Thyroid gland (tissue), 4 donors: Measurements from ENCODE around the gene ANKRD36C. TPM values are rescaled to one million over a fixed set of nuclear protein-coding genes. Genes with fewer than 3 reads are reported as not detected.
A peak's percentile ranks its signal among the peaks of the same experiment; 100 is the strongest.
"Not testable (repeated sequence)": the region's sequence is repeated elsewhere in the genome, so short reads cannot be mapped to it uniquely, and the experiment has no call there.

ENCODE experiments used
- DNase-seq, 2 donors: peaks; one replicate each; pipeline ENCODE4 v3.0.0-alpha.2; 2019
- H3K27ac ChIP-seq, 3 donors: fragments of 200-600 bp; sonication (generic); 1 replicate in 2 of 3; 2 replicates in 1 of 3; pipeline ENCODE4 v1.5.1; 2016 to 2019; ENCODE audit warnings: mild to moderate bottlenecking in 1 of 3, moderate library complexity in 1 of 3
- H3K27me3 ChIP-seq: fragments of 200-600 bp; sonication (generic); one replicate; pipeline ENCODE4 v1.5.1; 2019
- H3K36me3 ChIP-seq, 2 donors: fragments of 200-600 bp; sonication (generic); one replicate each; pipeline ENCODE4 v1.5.1; 2016 to 2019
- H3K4me1 ChIP-seq, 2 donors: fragments of 200-600 bp; sonication (generic); one replicate each; pipeline ENCODE4 v1.5.1; 2017 to 2019
- H3K4me3 ChIP-seq, 3 donors: fragments of 200-600 bp; sonication (generic); replicated peaks in 1 of 3; 1 replicate in 2 of 3; 2 replicates in 1 of 3; pipeline ENCODE4 v1.5.1; 2016; ENCODE audit warnings: mild to moderate bottlenecking in 1 of 3
- H3K9me3 ChIP-seq: fragments of 200-600 bp; sonication (generic); one replicate; pipeline ENCODE4 v1.5.1; 2017
- POLR2A ChIP-seq, 2 donors: fragments of 450-650 bp; IDR thresholded peaks; one replicate each; pipeline ENCODE4 v1.6.1; 2017; ENCODE audit warnings: antibody characterized with exemption in 2 of 2, mild to moderate bottlenecking in 2 of 2, moderate library complexity in 1 of 2
- WGBS, 2 donors: methylation state at CpG; one replicate each; pipeline ENCODE4 v1.1.5; 2017; 5-methylcytosine and 5-hydroxymethylcytosine counted together
- intact Hi-C: fragments of 100-400 bp; cut with DNase I; formaldehyde crosslinking; loops from one replicate; pipeline ENCODE4 v1.15.1; 2023
- total RNA-seq, 4 donors: library from RNA; depleted of rRNA; stranded (reverse); fragments of >200 nt; gene quantifications; one replicate each; pipeline ENCODE4 v1.2.3, GENCODE V29; 2016
- TF ChIP-seq, protein P1 (sequence below), 6 experiments: fragments of 200-600 bp in 3 of 6; fragments of 450-650 bp in 3 of 6; sonication (generic) in 3 of 6; IDR thresholded peaks; one replicate each; pipeline ENCODE4 v1.5.1; 2016 to 2019; ENCODE audit warnings: antibody characterized with exemption in 6 of 6, mild to moderate bottlenecking in 2 of 6, inconsistent platforms in 1 of 6, moderate library complexity in 1 of 6

Gene ANKRD36C
- total RNA-seq, 4 donors from 2014 or later, result 23.3 to 34.7 (median 30.2) TPM

DNA sequence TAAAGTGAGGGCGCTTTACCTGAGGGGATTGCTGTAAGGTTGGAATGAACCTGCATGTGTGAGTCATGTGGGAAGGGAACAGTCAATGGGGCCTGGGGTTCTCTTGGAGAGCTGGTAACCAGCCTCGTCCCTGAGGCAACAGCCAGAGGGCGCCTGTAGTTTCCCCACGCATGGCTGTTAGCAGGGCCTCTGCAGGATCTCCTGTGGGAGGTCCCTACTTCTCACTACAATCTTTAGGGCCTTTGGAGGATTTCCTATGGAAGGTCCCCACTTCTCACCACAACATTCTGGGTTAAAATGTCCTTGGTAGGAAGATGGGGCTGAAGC is 19.5 kb upstream of the ANKRD36C start:
- intact Hi-C loops, DNase-seq, H3K27ac ChIP-seq, H3K9me3 ChIP-seq, H3K27me3 ChIP-seq, H3K36me3 ChIP-seq, H3K4me3 ChIP-seq: not testable (repeated sequence)
- 60 to 93% methylated on average over 1 to 3 of the region's 4 CpGs for WGBS, 2 donors
- peaks cover 3 to 20% of the 10 kb centered on the region in 2 donors for H3K4me1 ChIP-seq

DNA sequence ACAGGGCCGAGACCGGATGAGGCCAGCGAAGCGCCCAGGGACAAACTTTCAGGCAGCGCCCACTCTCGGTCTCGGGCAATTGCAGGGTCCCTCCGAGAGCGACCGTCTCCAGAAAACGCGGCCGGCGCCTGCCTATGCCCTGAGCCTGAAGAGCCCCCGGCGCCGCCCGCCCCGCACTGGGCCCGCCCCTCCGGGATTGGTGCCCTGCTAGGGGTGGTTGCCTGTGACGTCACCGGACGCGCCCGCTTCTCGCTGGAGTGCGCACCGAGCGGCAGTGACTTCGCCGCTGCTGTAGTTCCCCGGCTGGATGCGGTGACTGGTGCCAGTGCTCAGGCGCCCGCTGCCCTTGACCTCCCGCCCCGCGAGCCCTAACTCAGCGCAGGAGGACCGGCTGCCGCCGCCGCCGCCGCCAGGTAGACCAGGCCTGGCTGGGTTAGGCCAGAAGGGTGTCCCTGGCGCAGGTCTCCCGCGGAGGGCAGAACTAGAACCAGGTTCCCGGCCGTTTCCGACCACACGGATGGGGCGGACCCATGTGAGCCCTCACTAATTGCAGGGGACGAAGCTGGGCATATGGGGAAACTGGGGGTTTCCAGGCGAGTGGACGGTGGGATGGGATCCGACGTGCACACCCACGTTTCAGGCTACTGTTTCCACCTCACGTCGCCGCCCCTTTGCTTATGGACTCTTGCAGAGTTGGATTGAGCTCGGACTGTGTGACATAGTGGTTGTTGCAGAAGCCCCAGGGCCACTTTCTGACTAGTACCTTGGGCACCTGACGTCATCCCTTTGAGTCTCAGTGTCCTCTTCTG is 18.9 kb upstream of the ANKRD36C start:
- Histone ChIP-seq H3K27ac (peak overlapping the region in 1 of 3 donors; percentile 66), H3K4me1 (peaks cover 3 to 20% of the 10 kb centered on the region in 2 donors), H3K4me3 (peak overlapping the region in 2 of 3 donors; percentile 8 to 42)
- TF ChIP-seq POLR2A (IDR thresholded peaks at IDR 0.05), result peak in 1 of 2 donors; percentile 57
- H3K27me3 ChIP-seq, H3K9me3 ChIP-seq, intact Hi-C loops, H3K36me3 ChIP-seq: not testable (repeated sequence)
- WGBS, 2 donors, result no CpG with 5 or more reads among the region's 65 CpGs
- DNase-seq, result peak; percentile 90 to 93

DNA sequence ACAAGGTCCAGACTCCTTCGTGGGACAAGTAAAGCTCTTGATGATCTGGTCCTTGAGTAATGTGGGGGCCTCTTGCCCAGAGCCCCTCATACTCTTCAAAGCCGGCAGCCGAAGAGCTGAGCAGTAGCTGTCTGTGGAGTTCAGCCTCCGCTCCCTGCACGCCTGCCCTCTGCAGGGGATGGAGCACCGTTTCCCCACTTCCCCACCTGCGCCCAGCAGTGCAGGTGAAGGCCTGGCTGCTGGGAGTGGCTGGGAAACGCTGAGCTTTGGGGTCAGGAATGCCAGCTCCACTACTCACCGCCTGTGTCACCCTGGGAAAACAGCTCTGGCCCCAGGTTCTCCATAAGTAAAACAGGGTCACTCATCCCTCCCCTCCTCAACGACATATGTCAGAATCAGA is 18.2 kb upstream of the ANKRD36C start:
- intact Hi-C loops, H3K36me3 ChIP-seq, H3K27me3 ChIP-seq, H3K9me3 ChIP-seq, DNase-seq: not testable (repeated sequence)
- H3K4me3 ChIP-seq, result peak overlapping the region in 1 of 3 donors; percentile 42
- 40 to 56% methylated on average over 4 to 9 of the region's 10 CpGs for WGBS, 2 donors
- H3K27ac ChIP-seq, result peak overlapping the region in 1 of 3 donors; percentile 66
- H3K4me1 ChIP-seq, result peaks cover 3 to 20% of the 10 kb centered on the region in 2 donors

DNA sequence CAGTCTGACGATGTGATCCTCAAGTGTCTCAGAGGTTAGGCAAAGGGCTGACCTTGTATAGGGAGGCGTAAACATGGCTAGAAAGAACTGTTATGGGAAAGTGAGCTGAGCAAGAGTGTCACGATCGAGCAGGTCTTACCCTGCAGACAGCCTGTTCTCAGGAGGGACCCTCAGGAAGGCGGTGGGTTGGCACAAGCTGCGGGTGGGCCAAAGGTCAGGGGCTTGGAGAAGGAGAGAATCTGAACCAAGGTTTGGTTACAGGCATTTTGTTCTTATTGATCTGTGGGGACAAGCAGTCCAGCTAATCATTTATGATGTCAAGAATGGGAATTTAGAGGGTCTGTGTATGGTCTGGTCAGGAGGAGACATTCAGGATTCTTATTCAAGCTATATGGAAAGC is 16.4 kb upstream of the ANKRD36C start:
- H3K27me3 ChIP-seq, H3K27ac ChIP-seq, intact Hi-C loops, H3K36me3 ChIP-seq, H3K4me3 ChIP-seq, H3K9me3 ChIP-seq, DNase-seq: not testable (repeated sequence)
- H3K4me1 ChIP-seq, result peaks cover 3 to 20% of the 10 kb centered on the region in 2 donors
- WGBS, 2 donors, result 59 to 77% methylated on average over 6 of the region's 6 CpGs

DNA sequence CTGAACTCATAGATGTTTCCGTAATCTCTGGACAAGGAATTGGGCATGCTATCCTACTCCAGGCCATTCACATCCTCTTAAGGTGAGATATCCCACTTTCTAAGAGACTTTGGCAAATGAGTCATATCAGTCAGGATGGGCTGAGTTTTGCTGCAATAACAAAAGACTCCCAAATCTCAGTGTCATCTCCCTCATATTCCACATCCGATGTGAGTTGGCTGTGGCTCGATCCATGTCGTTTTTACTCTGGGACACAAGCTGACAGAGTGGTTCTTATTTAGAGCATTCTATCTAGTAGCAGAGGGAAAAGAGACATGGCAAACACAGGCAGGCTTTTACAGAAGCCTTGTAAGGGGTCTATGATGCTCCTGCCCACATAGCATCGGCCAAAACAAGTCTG is 14.6 kb upstream of the ANKRD36C start:
- H3K27ac ChIP-seq, H3K36me3 ChIP-seq, H3K9me3 ChIP-seq, H3K4me3 ChIP-seq, DNase-seq, H3K27me3 ChIP-seq, intact Hi-C loops, H3K4me1 ChIP-seq: not testable (repeated sequence)
- WGBS, 2 donors, result 91 to 92% methylated on average over 5 of the region's 5 CpGs

DNA sequence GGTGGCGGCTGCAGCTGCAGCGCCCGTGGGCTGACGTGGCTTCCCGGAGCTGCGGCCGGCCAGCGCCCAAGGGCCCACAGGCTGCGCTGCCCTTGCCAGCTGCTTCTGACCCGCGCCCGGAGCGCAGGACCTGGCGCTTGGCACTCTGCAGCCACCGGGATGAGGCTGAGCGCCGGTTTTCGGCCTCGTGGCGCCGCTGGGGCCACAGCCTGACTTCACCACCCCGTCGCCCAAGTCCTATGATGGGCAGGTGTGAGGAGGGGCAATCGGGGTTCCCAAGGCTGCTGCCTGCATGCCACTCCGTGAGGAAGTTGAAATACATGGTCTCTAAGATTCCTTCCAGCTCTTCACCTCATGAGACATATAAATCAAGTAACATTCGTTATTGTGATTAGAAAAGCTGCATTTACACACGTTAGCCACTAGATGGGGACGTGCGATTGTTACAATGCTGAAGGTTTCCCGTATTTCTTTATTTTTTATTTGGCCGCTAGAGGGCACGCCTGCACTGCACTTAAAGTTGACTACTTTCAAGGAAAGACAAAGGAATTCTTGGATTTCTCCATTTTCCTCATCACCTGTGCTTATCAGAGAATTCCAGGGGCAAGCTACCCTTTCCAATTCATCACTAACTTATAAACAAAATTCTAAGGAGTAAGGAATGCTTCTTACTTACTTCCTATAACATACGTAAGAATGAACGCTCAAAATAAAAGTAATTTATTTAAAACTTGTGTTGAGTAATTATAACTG is 1.1 kb upstream of the ANKRD36C start:
- H3K4me3 ChIP-seq, result peak overlapping the region; percentile 1 to 45 (median 35)
- intact Hi-C loops, H3K36me3 ChIP-seq, H3K9me3 ChIP-seq, H3K4me1 ChIP-seq, H3K27me3 ChIP-seq: not testable (repeated sequence)
- WGBS, 2 donors, result 7 to 9% methylated on average over 18 to 22 of the region's 34 CpGs
- TF ChIP-seq, protein P1, sequence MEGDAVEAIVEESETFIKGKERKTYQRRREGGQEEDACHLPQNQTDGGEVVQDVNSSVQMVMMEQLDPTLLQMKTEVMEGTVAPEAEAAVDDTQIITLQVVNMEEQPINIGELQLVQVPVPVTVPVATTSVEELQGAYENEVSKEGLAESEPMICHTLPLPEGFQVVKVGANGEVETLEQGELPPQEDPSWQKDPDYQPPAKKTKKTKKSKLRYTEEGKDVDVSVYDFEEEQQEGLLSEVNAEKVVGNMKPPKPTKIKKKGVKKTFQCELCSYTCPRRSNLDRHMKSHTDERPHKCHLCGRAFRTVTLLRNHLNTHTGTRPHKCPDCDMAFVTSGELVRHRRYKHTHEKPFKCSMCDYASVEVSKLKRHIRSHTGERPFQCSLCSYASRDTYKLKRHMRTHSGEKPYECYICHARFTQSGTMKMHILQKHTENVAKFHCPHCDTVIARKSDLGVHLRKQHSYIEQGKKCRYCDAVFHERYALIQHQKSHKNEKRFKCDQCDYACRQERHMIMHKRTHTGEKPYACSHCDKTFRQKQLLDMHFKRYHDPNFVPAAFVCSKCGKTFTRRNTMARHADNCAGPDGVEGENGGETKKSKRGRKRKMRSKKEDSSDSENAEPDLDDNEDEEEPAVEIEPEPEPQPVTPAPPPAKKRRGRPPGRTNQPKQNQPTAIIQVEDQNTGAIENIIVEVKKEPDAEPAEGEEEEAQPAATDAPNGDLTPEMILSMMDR (IDR thresholded peaks at IDR 0.05), result peak; percentile 74 to 99 (median 94)
- H3K27ac ChIP-seq, result peak overlapping the region; percentile 70 to 89 (median 83)
- DNase-seq, result peak; percentile 67 to 71

DNA sequence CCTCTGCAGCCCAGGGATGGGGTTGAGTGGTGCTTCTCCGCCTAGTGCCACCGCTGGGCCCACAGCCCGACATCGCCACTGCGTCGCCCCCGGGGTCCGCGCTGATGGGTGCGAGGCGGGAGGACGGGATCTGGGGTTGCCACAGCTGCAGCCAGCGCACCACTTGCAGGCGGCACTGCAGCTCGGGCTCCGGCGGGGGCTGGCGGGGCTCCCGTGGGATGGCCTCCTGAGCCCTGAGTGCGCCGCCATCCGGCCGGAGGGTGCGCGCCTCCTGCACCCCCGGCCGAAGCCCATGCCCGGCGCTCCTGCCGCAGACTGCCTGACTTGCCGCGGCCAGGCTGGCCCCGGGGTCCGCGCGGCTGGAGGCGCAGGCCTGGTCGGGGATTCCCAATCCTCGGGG is 478 bp upstream of the ANKRD36C start:
- no CpG with 5 or more reads among the region's 39 CpGs for WGBS, 2 donors
- H3K36me3 ChIP-seq, H3K9me3 ChIP-seq, H3K27me3 ChIP-seq, H3K4me1 ChIP-seq, intact Hi-C loops: not testable (repeated sequence)
- peak overlapping the region in 2 of 3 donors; percentile 83 to 89 for H3K27ac ChIP-seq
- H3K4me3 ChIP-seq, result peak overlapping the region in 1 of 3 donors; percentile 45
- peak in 1 of 2 donors; percentile 15 for DNase-seq

DNA sequence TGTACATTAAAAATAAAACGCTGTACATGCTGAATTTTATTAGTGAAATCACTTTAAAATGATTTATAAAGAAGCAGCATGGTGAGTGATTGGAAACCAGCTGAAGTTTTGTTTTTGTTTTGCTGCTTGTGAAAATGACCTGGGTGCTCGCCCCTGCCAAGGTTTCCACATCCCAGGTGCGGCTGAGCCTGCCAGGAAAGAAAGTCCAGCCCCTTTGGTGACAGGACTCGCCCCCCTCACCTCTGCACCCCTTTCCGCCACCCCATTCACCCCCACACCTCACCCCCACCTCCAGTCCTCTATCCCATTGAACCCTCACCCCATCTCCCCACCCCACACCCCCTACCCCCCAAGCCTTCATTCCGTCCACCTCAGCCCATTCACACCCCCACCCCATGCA is 740 bp downstream of the ANKRD36C start:
- intact Hi-C loops, H3K36me3 ChIP-seq, H3K4me3 ChIP-seq, H3K27ac ChIP-seq, H3K4me1 ChIP-seq, H3K9me3 ChIP-seq, H3K27me3 ChIP-seq: not testable (repeated sequence)
- 7 to 15% methylated on average over 5 to 6 of the region's 6 CpGs for WGBS, 2 donors
- peak; percentile 11 to 27 for DNase-seq

DNA sequence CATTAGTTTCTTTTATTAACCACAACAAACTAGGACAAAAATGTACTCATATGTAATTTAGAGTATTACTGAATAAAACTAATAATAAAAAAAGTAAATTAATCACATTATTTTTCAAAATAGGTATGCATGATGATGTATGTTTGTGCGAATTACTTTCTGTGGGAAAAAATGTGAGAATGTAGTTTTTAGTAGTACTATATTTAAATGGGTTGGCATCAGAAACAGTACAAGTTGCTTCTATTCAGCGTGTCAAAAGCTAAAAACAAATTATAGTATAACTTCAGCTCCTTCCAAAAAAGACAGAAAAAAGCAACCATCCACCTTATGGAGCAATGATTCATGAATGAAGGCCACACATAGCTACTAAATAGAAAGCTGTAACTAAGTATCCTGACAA is 40.0 kb downstream of the ANKRD36C start:
- H3K4me3 ChIP-seq, H3K36me3 ChIP-seq, DNase-seq, H3K27me3 ChIP-seq, H3K27ac ChIP-seq, H3K4me1 ChIP-seq, intact Hi-C loops, H3K9me3 ChIP-seq: not testable (repeated sequence)
- WGBS, 2 donors, result 49 to 62% methylated on average over 2 of the region's 2 CpGs

DNA sequence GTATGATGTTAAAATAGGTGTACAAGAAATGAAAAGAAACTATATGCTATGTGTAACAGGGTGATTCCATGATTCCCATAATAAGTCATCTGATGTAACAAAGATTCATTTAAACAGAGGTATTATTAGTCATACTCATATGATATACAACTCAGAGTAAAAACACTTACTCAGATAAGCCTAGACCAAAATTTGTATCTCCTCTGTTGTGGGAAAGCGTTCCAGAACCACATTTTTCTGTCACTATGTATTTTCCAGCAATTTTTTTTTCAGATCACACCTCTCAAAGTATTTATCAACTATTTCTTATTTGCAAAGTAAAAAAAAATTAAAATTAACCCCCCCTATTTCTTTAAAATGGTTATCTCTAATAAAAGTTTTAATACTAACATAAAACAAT is 43.6 kb downstream of the ANKRD36C start:
- 84 to 86% methylated on average over 1 of the region's 1 CpG for WGBS, 2 donors
- H3K36me3 ChIP-seq, H3K4me3 ChIP-seq, H3K9me3 ChIP-seq, H3K27me3 ChIP-seq, H3K4me1 ChIP-seq, intact Hi-C loops, H3K27ac ChIP-seq, DNase-seq: not testable (repeated sequence)

DNA sequence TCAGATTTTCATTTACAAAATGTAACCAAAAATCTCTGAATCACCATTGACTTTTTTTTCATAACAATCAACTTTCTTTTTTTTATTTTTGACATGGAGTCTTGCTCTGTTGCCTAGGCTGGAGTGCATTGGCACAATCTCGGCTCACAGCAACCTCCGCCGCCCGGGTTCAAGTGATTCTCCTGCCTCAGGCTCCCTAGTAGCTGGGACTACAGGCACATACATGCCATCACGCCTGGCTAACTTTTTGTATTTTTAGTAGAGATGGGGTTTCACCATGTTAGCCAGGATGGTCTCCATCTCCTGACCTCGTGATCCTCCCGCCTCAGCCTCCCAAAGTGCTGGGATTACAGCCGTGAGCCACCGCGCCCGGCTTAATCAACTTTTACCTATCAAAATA is 51.7 kb downstream of the ANKRD36C start:
- H3K4me1 ChIP-seq, H3K27ac ChIP-seq, H3K27me3 ChIP-seq, H3K4me3 ChIP-seq, H3K9me3 ChIP-seq, H3K36me3 ChIP-seq, DNase-seq, intact Hi-C loops: not testable (repeated sequence)
- WGBS, 2 donors, result 90 to 92% methylated on average over 11 of the region's 11 CpGs

DNA sequence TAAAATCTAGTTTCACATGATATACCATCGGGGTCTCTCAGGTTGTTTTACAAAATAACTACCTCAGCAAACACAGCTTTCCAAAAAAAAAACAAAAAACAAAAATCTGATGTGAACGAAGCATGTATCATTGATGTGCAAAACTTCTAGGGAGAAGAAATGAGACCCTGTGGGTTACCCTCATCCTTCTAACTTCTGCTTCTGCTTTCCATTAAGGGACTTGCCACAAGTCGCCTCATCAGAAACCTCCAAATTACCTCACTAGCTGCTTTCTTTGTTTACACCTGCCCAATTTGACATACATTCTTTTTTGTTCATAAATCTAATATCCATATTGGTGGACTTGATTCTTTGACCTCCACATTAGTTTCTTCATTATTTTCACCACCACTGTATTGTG is 60.9 kb downstream of the ANKRD36C start:
- H3K4me1 ChIP-seq, H3K4me3 ChIP-seq, H3K27me3 ChIP-seq, H3K27ac ChIP-seq, DNase-seq, intact Hi-C loops, H3K9me3 ChIP-seq, H3K36me3 ChIP-seq: not testable (repeated sequence)
- 93 to 94% methylated on average over 3 of the region's 3 CpGs for WGBS, 2 donors
